AG08395 (cell line): ENCODE measurements around the gene CCDC160.
"Not testable (repeated sequence)": the region's sequence is repeated elsewhere in the genome, so short reads cannot be mapped to it uniquely, and the experiment has no call there.

Source experiments
- DNase-seq: peaks from one replicate; pipeline ENCODE4 v3.0.0; 2012; ENCODE audit warnings: mixed read lengths, low spot score

Gene CCDC160

DNA sequence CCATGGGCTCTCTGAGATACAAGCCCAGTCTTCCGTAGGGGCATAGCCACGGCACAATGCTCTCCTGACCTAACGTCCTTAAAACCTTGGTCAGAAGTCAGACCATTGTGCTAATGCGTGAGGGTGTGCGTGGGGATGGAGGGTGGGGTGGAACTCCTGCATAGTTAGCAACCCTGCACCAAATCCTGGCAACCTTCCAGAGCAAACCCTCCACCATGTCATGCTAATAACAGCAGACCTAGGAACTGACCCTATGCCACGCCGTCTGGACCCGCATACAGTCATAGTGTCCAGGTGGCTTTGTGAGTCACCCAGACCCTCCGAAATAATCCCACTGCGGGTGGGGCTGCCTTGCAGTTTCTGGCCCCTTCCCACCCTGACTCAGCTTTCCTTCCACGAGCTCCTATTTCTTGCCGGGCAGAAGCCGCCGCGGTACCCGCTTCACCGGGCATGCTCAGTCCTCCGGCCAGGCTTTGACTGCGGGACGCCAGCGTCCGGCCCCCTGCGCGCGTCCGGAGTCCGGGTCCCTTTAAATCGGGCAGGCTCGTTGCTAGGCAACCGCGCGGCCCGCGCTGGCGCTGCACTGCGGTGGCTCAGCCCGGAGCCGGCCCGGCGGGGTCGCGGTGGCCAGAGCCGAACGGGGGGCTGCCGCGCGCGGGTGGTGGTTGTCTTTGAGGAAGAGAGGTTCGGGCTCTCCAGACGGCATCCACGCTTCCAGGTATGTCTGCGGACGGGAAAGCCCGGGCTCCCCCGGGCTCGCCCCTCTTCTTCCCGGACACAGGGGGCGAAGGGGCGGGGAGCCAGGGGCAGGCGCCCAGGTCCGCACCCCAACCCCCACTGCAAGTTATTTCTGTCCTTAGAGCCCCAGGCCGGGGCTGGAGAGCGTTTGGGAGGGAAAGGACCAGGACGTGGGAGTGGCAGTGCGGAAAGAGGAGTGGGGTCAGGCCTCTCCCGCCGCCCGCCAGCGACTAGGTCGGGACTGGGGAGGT lies at the start of gene CCDC160:
Gene CCDC160 (plus strand): TSS at position 557 of the 989 bp plus-strand sequence. CDS start 7,619 bp downstream, outside the sequence.
- DNase-seq: peak; percentile 9

DNA sequence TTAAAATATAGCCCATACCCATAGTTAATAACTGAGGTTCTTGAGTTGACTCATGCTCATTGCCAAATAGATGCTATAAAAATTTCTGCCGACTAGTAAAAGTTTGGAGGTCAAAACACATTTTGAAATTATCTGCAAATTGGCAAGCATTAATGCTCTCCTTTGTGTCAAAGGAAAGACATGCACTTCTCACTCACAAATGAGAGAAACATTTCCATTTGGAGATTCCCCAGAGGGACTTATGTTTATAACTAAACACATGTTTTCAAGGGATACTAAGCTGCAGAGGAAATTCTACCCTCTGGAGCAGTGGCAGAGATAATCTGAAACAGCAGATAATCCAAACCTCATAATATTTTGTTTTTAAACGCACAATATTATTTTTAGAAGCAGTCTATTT lies 45.7 kb upstream of the CCDC160 start:
- no peak for DNase-seq

GRCh38 chrX:134194915-134195314 lies 42.1 kb upstream of the CCDC160 start:
- DNase-seq: no peak

GRCh38 chrX:134202561-134202960 lies 34.4 kb upstream of the CCDC160 start:
- DNase-seq: no peak

DNA sequence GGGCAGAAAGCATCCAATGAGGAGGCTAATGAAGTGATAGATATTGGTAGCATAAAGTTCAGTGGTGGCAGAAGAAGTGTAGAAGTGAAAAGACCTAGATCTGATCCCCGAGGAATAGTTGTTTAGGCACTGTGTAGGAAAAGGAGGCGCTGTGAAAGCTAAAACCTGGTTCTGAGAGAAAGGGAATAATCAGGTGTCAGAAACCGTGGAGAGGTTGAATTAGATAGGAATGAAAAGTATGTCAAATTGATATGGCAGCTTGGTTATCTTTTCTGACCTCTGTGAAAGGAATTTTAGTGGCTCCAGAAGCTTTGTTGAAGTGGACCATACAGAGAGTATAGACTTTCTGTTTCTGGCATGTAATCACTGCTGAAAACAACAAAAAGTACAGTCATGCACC lies 30.8 kb upstream of the CCDC160 start:
- no peak for DNase-seq

DNA sequence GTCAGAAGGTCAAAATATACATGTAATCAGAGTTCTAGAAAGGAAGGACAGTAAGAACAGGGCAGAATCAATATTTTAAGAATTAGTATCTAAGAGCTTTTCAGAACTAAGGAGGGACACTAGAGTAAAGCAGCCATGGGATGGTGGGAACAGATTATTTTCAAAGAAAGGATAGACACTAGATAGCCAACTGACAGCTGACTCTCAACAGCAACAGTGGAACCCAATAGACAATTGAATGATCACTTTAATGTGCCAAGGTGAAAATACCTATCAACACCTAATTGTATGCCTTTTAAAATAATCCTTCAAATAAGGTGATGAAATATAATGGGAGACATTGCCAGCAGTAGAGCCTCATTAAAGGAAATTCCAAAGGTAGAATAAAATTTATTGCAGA lies 26.5 kb upstream of the CCDC160 start:
- DNase-seq: no peak

- DNase-seq: no peak
These were observed 1.7 kb upstream of the CCDC160 start for GRCh38 chrX:134235236-134235635.

GRCh38 chrX:134238144-134238543 lies 1.2 kb downstream of the CCDC160 start:
- not testable (repeated sequence) for DNase-seq

DNA sequence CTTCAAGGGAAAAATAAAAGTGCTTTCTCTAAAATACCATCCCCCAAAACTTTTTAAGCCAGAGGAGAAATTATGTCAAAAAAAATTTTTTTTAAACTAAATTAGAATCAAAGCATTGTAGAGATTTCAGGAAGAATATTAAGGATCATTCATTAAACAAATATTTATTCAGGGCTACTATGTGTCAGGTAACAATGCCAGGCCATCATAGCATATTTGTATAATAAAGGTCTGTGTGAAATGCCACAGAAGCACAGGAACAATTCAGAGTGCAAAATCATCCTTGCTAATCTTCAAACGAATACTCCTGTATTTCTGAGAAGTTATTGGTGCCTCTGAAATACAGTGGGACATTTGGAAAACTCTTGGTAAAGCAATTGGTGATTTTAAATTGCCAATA lies 2.0 kb downstream of the CCDC160 start:
- no peak for DNase-seq

GRCh38 chrX:134240209-134240608 lies 3.2 kb downstream of the CCDC160 start:
- no peak for DNase-seq

- DNase-seq: no peak
These were observed 5.1 kb downstream of the CCDC160 start for GRCh38 chrX:134241960-134242619.

DNA sequence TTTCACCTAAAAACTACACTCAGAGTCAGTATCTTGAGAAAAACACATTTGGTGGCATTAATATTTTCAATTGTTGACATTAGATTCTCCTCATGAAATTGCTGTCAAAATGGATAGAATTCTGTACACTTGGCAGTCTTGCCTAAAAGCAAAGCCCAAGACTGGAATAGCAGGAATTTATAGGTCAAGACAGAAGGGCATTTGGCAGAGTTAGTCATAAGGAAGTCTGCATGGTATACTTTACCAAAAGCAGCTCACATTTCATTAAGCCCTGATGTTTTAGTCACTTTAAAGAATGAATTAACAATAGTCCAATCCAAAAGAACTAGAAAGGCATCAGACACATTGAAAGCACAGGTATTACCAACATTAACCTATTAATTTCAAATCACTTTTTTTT lies 7.1 kb downstream of the CCDC160 start:
- no peak for DNase-seq

- no peak for DNase-seq
These were observed 9.3 kb downstream of the CCDC160 start for GRCh38 chrX:134246282-134246681.

DNA sequence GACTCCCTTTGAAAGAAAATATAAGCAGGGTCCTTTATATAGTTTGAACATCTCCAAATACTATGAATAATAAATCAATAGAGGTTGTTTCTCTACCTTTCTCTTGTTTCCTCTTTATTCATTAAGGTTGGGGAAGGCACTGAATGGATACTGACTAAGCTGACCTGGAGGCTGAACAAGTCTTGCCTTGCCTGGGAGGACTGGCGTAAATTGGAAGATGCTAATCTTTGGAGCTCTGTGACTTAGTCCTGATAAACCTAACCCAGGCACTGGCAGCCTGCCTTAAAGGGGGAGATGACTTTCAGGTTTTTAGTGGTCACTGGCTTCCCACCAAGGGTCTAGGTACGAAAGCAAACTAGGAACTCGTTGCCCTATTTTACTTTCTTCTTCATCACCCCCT lies 10.5 kb downstream of the CCDC160 start:
- no peak for DNase-seq

DNA sequence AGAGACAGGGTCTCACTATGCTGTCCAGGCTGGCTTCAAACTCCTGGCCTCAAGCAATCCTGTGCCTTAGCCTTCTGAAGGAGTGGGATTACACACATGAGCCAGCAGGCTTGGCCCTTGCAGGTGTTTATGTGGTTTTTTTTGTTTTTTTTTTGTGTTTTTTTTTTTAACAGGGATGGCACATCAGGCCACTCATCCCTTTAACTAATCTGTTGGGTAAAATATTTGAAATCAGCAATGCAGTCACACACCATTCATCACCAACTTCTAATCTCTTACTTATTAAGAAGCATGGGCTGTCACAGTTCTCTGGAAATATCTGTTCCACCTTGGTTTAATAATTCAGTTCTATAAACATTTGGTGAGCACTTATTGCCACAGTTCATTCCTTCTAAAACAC lies 12.3 kb downstream of the CCDC160 start:
- no peak for DNase-seq

DNA sequence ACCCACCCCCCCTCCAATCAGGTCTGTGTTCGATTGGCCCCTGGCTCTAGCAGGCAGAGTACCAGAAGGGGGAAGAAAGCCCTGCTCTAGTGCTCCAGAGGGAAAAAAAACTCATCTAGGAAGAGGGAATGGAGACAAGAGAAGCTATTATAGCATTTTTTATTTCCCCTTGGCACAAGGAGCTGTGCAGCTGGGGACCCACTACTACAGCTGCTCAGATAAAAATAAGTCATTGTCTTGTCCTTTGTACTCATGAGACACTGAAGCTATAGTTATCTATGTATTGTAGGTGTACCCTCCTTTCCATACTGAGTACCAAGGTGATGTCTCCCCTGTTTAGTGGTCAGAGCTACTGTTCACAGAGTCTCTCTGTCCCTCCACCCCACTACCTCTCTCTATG lies 14.3 kb downstream of the CCDC160 start:
- DNase-seq: no peak

GRCh38 chrX:134254511-134254910 lies 17.5 kb downstream of the CCDC160 start:
- no peak for DNase-seq

DNA sequence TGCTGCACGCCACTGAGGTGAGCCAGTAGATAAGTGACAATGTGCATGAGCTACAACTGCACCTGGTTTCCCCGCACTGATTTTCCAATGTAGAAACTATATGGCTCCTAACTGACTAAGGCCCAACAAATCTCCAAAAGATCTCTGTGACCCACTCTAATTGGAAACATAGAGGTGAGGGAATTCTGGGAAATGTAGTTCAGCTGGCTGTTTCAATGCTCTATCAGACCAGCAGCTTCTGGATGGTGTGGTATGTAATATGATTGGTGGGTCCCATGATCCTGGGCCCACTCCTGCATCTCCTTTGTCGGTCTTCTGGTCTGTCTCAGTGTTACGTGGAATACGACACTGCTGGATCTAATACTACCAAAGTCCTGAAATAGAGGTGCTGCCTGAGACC lies 18.6 kb downstream of the CCDC160 start:
- no peak for DNase-seq

GRCh38 chrX:134256684-134257083 lies 19.7 kb downstream of the CCDC160 start:
- no peak for DNase-seq

- DNase-seq: no peak
These were observed 21.2 kb downstream of the CCDC160 start for GRCh38 chrX:134258202-134258601.

- DNase-seq: not testable (repeated sequence)
These were observed 49.0 kb downstream of the CCDC160 start for GRCh38 chrX:134285934-134286333.

DNA sequence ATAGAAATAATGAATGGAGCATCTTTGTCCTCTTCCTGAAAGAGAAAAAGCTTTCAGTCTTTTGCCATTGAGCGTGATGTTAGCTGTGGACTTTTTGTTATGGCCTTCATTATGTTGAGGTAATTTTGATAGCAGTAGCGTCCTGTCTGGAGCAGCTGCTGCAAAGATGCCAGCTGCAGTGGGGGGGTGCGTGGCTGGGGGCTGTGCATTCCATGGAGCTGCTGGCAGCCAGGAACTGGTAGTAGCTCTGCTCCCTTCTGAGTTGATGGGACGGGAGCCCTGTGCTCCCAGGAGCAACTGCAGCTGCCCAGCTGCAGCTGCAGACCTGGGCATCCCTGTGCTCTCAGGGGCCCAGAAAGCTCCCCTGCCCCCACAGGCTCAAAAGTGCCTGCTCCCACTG lies 50.4 kb downstream of the CCDC160 start:
- DNase-seq: no peak

DNA sequence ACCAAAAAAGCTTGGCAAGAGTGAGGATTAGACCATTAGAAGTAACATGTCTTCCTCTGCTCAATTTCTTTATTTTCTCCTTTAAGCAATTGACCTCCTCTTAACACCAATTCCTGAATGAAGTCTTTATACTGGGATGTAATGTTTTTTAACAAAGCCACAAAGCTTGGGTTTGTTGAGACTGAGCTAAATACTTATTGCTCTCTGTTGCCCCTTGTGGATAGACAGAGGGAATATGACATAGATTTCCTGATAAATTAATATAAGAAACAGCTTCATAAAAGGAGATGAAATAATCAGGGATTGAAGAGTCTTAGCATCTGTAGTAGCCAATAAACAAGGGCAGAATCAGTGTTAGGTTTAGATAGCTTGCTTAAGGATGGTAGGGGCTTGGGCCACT lies 57.6 kb downstream of the CCDC160 start:
- no peak for DNase-seq
